GM06990 (cell line): ENCODE measurements around the gene CENPX.

Experiments
- DNase-seq: peaks from one replicate; pipeline ENCODE4 v3.0.0-alpha.2; 2011; ENCODE audit not compliant: insufficient read length; ENCODE audit errors: extremely low read depth
- H3K27me3 ChIP-seq: replicated peaks from 2 replicates; pipeline ENCODE4 v1.6.0; 2011; ENCODE audit warnings: low read length; ENCODE audit not compliant: control insufficient read depth, insufficient read depth
- H3K36me3 ChIP-seq: 2 replicates; pipeline ENCODE4 v1.5.1; 2011; ENCODE audit warnings: low read length; ENCODE audit not compliant: control insufficient read depth, insufficient read depth
- H3K4me3 ChIP-seq: replicated peaks from 2 replicates; pipeline ENCODE4 v1.5.1; 2011; ENCODE audit warnings: low read depth, mild to moderate bottlenecking, control low read depth, low read length
- TF ChIP-seq, protein P1 (sequence below): IDR thresholded peaks from 2 replicates; pipeline ENCODE4 v1.5.1; 2011; ENCODE audit warnings: low read length, control low read depth, mild to moderate bottlenecking, inconsistent platforms; ENCODE audit not compliant: insufficient read depth, poor library complexity, severe bottlenecking

CENPX gene

DNA sequence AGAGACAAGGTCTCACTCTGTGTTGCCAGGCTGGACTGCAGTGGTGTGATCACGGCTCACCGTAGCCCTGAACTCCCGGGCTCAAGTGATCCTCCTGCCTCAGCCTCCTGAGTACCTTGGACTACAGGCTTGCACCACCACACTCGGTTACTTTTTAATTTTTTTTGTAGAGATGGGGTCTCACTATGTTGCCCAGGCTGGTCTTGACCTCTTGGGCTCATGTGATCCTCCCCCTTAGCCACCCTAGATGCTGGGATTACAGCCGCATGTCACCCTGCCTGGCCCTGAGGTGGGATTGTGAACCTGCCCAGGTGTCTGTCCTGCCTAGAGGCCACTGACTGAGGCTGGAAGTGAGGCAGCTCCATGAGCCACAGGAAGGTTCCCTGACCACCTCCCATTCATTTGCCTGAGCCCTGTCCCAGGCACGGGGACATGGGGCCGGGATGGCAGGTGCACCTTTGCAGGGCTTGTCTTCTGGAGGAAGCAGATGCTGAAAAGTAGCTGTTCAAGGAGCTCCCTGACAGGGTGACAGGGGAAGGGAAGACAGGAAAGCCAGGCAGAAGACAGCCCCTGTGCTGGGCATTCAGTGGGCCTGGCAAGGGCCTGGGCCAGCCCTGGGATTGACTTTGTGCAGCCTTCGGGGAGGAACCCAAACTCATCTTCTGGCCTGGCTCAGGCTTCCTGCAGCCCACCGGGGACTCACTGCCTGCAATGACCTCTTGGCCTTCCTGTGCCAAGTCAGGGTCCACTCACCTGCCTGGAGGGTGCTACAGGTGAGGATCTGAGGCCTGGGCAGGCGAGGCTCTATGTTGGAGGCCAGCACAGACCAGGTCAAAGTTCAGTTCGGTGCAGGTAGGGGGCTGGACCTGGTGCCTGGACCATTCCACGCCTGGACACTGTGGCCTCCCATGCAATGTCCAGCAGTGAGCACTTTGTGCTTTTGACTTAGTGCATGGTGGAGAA, 53.5 kb downstream of the CENPX start:
- Histone ChIP-seq H3K36me3 (no peaks in the 10 kb centered on the region), H3K4me3 (no peak overlapping the region), H3K27me3 (no peaks in the 10 kb centered on the region)
- no peak for DNase-seq
- TF ChIP-seq, protein P1, sequence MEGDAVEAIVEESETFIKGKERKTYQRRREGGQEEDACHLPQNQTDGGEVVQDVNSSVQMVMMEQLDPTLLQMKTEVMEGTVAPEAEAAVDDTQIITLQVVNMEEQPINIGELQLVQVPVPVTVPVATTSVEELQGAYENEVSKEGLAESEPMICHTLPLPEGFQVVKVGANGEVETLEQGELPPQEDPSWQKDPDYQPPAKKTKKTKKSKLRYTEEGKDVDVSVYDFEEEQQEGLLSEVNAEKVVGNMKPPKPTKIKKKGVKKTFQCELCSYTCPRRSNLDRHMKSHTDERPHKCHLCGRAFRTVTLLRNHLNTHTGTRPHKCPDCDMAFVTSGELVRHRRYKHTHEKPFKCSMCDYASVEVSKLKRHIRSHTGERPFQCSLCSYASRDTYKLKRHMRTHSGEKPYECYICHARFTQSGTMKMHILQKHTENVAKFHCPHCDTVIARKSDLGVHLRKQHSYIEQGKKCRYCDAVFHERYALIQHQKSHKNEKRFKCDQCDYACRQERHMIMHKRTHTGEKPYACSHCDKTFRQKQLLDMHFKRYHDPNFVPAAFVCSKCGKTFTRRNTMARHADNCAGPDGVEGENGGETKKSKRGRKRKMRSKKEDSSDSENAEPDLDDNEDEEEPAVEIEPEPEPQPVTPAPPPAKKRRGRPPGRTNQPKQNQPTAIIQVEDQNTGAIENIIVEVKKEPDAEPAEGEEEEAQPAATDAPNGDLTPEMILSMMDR: no peak
